HG03469 (cell line): ENCODE data around the gene PTAR1.
A peak's percentile ranks its signal among the peaks of the same experiment; 100 is the strongest.
"Not testable (repeated sequence)": the region's sequence is repeated elsewhere in the genome, so short reads cannot be mapped to it uniquely, and the experiment has no call there.

Experiments
- ATAC-seq: cut with Tn5 transposase; IDR thresholded peaks from one replicate; pipeline ENCODE4 v1.9.1; 2021; ENCODE audit warnings: mild to moderate bottlenecking, moderate library complexity, moderate number of reproducible peaks; ENCODE audit not compliant: unreplicated experiment

PTAR1 gene, protein sequence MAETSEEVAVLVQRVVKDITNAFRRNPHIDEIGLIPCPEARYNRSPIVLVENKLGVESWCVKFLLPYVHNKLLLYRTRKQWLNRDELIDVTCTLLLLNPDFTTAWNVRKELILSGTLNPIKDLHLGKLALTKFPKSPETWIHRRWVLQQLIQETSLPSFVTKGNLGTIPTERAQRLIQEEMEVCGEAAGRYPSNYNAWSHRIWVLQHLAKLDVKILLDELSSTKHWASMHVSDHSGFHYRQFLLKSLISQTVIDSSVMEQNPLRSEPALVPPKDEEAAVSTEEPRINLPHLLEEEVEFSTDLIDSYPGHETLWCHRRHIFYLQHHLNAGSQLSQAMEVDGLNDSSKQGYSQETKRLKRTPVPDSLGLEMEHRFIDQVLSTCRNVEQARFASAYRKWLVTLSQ

GRCh38 chr9:69759421-69760277 lies at the start of gene PTAR1:
Gene PTAR1 (minus strand): TSS chr9:69760011. CDS start chr9:69759938, 73 bp downstream.
- ATAC-seq, result peak; percentile 80

DNA sequence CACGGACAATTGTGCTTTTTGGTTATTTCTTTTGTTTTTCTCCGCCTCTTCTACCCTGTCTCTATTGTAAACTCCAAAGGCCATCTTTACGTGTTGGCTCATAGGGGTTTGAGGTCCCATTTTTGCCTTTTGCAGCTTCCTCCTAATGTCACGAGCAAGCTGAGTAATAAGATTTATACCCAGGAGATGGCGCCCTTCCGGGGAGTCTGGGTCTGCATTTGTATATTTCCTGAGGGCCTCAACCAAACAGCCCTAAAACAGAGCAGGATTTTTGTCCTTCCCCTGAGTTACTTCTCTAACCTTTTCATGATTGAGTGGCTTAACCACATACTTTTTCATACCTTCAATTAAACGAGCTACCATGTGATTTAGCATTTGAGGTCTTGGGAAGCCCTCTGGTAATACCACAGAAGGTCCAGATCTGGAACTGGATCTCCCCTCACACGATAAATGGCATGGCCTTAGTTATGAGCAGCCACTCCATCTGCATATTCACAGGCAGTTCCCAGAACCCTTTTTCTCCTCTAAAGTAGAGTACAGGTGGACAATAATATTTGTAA lies 49.6 kb upstream of the PTAR1 start:
- no peak for ATAC-seq

DNA sequence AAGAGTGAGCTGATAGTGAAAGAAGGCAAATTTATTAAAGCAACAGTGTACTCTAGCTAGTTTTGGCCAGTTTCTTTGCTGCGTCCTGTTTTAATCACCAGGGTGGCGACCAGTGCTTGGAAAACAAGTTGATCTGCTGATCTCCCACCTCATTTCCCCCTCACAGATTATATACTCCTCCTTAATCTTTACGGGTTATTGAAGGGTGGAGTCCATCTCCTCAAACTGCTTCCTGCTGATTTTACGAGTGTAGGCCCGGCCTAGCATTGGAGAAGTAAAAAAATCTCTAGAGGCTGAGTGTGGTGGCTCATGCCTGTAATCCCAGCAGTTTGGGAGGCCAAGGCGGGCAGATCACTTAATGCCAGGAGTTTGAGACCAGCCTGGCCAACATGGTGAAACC lies 46.8 kb upstream of the PTAR1 start:
- ATAC-seq, result no peak

DNA sequence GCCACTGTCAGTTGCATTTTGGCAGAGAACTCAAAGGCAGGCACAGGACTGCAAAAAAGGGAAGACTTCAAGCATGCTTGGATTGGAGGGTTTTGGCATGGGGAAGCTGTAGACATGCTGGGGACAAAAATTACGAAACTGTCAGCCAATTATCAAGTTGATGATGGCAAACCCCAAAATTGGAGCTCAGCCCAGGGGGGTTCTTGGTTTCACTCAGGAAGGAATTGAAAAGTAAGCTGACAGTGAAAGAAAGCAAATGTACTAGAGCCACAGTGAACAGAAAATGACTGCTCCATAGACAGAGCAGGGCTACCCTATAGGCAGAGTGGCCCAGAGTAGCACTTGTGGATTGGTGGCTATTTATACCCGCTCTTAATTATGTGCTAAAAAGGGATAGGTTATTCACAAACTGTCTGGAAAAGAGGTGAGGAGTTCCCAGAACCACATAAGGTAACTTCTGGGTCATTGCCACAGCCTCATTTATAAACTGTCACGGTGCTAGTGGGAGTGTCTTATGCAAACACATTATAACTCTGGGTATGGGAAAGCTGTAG lies 46.2 kb upstream of the PTAR1 start:
- ATAC-seq, result no peak

- no peak for ATAC-seq
Observed at GRCh38 chr9:69801989-69802388, 42.2 kb upstream of the PTAR1 start.

GRCh38 chr9:69800027-69800426 lies 40.2 kb upstream of the PTAR1 start:
- ATAC-seq, result not testable (repeated sequence)

- not testable (repeated sequence) for ATAC-seq
Observed at GRCh38 chr9:69799521-69799920, 39.7 kb upstream of the PTAR1 start.

- ATAC-seq, result no peak
Observed at GRCh38 chr9:69798744-69799143, 38.9 kb upstream of the PTAR1 start.

DNA sequence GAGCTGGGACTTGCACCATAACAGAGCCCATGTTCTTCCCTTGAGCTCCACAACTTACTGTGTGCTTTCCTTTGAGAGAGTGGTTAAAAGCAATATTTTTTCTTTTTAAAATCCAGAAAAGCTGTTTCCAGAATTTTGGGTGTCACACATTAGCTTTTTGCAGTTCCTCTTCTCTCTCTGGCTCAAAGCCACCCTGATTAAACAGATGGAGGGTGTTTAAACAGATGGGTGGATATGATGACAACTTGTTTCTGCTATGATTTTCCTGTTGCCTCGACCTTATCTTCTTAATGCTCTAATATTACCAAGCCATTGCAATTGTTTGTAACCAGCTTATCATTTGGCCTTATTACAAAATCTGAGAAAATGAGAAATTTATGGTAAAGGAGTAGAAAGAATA lies 37.9 kb upstream of the PTAR1 start:
- no peak for ATAC-seq

DNA sequence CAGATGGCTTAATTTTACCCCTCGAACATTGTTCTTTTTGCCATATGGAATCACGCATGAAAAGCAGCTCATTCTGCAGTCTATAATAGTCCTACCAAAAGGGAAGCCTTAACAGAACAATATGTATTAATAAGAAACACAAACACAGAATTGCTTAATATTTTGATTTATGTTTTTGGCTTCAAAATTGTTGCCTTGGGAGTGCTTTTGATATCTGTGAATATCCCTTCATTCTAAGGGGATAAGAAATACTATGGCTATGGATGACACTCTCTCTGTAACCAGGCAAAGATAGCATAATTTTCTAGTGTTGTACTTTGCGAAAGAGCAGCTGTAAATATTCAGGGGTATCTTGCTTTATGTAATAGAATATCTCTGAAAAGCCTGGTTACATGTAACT lies 34.5 kb upstream of the PTAR1 start:
- ATAC-seq, result no peak

GRCh38 chr9:69785757-69786156 lies 25.9 kb upstream of the PTAR1 start:
- no peak for ATAC-seq

DNA sequence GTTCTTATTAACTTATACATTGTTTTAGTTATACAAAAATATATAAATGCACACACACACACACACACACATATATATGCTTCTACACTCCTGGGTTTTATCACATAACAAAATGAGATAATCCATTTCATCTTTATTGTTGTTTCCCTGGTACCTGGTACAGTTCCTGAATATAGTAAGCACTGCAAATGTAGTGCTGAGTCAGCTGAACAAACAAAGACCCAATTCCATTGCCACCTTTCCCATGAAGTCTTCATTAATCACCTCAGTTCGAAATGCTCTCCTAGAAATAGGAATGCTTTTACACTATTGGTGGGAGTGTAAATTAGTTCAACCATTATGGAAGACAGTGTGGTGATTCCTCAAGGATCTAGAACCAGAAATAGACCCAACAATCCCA lies 13.4 kb upstream of the PTAR1 start:
- ATAC-seq, result no peak

GRCh38 chr9:69771775-69772418 lies 12.1 kb upstream of the PTAR1 start:
- ATAC-seq, result no peak

- no peak for ATAC-seq
Observed at GRCh38 chr9:69768716-69769115, 8.9 kb upstream of the PTAR1 start.

GRCh38 chr9:69768101-69768500 lies 8.3 kb upstream of the PTAR1 start:
- no peak for ATAC-seq

GRCh38 chr9:69763862-69764261 lies 4.1 kb upstream of the PTAR1 start:
- ATAC-seq, result not testable (repeated sequence)

- no peak for ATAC-seq
Observed at GRCh38 chr9:69762527-69762926, 2.7 kb upstream of the PTAR1 start.

GRCh38 chr9:69760278-69760610 lies 433 bp upstream of the PTAR1 start:
- ATAC-seq, result no peak

DNA sequence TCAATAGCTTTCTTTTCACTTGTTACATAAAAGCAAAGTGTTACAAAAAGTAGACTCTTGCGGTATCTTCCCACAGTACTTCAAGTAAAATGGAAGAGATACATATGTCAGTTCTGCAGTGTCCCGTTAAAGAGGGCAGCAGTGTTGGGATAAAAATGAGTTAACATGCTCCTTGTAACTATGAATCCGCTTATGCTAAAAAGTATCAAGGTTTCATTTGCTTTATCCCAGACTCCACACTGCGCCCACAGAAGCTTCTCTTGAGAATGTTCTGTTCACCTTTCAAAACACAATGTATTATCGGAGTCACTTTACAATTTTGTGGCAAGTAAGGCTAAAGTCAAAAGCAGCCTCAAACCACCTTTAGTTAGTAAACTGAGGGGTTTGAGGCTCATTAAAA lies 790 bp downstream of the PTAR1 start:
- no peak for ATAC-seq

- ATAC-seq, result no peak
Observed at GRCh38 chr9:69757996-69758675, 1.7 kb downstream of the PTAR1 start.
